Activated CD4-positive, CD25-positive, alpha-beta regulatory T cell treated with anti-CD3 and anti-CD28 coated beads, Interleukin-2, amount 50 U/mL, for 16 hours (primary cell): ENCODE results near the gene INPP5A.
"Not testable (repeated sequence)": the region's sequence is repeated elsewhere in the genome, so short reads cannot be mapped to it uniquely, and the experiment has no call there.

Experiments
- DNase-seq: peaks from one replicate; pipeline ENCODE4 v3.0.0-alpha.2; 2020; ENCODE audit warnings: low read depth, low spot score

INPP5A gene

GRCh38 chr10:132783940-132784865, 246.6 kb downstream of the INPP5A start:
- DNase-seq: no peak

GRCh38 chr10:132784866-132785722, 247.5 kb downstream of the INPP5A start:
- DNase-seq: no peak

- DNase-seq: no peak
Measured at GRCh38 chr10:132785723-132786475, 248.3 kb downstream of the INPP5A start, which contains the start of gene NKX6-2. NKX6-2 (minus strand) TSS chr10:132786147; CDS start chr10:132785948, 199 bp downstream.

GRCh38 chr10:132786476-132786883, 248.9 kb downstream of the INPP5A start:
- DNase-seq: no peak

GRCh38 chr10:132786884-132787494, 249.4 kb downstream of the INPP5A start:
- DNase-seq: no peak

- no peak for DNase-seq
Measured at GRCh38 chr10:132787495-132788179, 250.1 kb downstream of the INPP5A start.

GRCh38 chr10:132788180-132788830, 250.7 kb downstream of the INPP5A start:
- DNase-seq: no peak

GRCh38 chr10:132788831-132789219, 251.2 kb downstream of the INPP5A start:
- DNase-seq: no peak

- no peak for DNase-seq
Measured at GRCh38 chr10:132789659-132790148, 252.1 kb downstream of the INPP5A start.

GRCh38 chr10:132790470-132790869, 252.9 kb downstream of the INPP5A start:
- no peak for DNase-seq

- no peak for DNase-seq
Measured at GRCh38 chr10:132790934-132791829, 253.6 kb downstream of the INPP5A start.

- DNase-seq: not testable (repeated sequence)
Measured at GRCh38 chr10:132792099-132792498, 254.5 kb downstream of the INPP5A start.

GRCh38 chr10:132792796-132793195, 255.2 kb downstream of the INPP5A start:
- DNase-seq: no peak

GRCh38 chr10:132793213-132793612, 255.6 kb downstream of the INPP5A start:
- no peak for DNase-seq

- no peak for DNase-seq
Measured at GRCh38 chr10:132793871-132794849, 256.6 kb downstream of the INPP5A start.

GRCh38 chr10:132796846-132797245, 259.3 kb downstream of the INPP5A start:
- no peak for DNase-seq

- not testable (repeated sequence) for DNase-seq
Measured at GRCh38 chr10:132797986-132798385, 260.4 kb downstream of the INPP5A start.

- no peak for DNase-seq
Measured at GRCh38 chr10:132798403-132798802, 260.8 kb downstream of the INPP5A start.
